Activated CD8-positive, alpha-beta memory T cell treated with anti-CD3 and anti-CD28 coated beads for 4 hours (primary cell): ENCODE measurements around the gene SART3.
A peak's percentile ranks its signal among the peaks of the same experiment; 100 is the strongest.
"Not testable (repeated sequence)": the region's sequence is repeated elsewhere in the genome, so short reads cannot be mapped to it uniquely, and the experiment has no call there.

Experiments used
- DNase-seq, 2 donors: peaks; one replicate each; pipeline ENCODE4 v3.0.0-alpha.2; 2020; ENCODE audit warnings: low read depth in 2 of 2

SART3 gene

DNA sequence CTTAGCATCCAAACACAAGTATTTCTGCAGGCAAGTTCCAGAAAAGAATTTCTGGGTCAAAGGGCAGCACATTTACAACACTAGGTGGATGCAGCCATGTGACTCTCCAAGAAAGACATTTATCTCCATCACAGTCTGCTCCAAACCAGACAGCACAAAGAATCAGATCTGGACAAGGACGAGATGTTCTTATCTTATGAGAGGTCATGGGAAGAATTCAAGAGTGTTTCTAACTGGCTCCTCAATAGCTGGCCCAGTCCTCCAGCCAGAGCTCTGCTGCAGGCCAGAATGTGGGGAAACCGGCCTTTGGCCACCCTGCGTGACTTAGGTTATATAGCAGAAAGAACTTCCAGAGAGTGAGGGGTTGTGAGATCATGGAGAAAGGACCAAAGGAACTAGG is 19.6 kb upstream of the SART3 start:
- no peak for DNase-seq

- DNase-seq, result no peak
Measured at GRCh38 chr12:108578813-108579212, 17.8 kb upstream of the SART3 start.

GRCh38 chr12:108578264-108578663 is 17.3 kb upstream of the SART3 start:
- no peak for DNase-seq

- DNase-seq, result no peak
Measured at GRCh38 chr12:108577458-108577857, 16.5 kb upstream of the SART3 start.

GRCh38 chr12:108576660-108577234 is 15.8 kb upstream of the SART3 start:
- DNase-seq, result no peak

DNA sequence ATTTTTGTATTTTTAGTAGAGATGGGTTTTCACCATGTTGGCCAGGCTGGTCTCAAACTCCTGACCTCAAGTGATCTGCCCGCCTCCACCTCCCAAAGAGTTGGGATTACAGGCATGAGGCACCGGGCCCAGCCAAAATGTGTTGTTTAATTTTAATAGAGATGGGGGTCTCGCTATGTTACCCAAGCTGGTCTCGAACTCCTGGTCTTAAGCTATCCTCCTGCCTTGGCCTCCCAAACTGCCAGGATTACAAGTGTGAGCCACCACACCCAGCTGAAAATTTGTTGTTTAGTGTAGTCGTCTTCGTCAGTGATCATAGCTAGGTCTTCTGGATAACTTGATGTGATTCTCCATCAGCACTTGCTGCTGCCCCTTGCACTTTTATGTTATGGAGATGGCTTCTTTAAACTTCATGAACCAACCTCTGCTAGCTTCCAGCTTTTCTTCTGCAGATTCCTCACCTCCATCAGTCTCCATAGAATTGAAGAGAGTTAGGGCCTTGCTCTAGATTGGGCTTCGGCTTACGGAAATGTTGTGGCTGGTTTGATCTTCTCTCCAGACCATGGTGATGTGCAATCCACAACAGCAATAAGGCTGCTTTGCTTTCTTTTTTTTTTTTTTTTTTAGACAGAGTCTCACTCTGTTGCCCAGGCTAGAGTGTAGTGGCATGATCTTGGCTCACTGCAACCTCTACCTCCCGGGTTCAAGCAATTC is 14.4 kb upstream of the SART3 start:
- no peak for DNase-seq

DNA sequence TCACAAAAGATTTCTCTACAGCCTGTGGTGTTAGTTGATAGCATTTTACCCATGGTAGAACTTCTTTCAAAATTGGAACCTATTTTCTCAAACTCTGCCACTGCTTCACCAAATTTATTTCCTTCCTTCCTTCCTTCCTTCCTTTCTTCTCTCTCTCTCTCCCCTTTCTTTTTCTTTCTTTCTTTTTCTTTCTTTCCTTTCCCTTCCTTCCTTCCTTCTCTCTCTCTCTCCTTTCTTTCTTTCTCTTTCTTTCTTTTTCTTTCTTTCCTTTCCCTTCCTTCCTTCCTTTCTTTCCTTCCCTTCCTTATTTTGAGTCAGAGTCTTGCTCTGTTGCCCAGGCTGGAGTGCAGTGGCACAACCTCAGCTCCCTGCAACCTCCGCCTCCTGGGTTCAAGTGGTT is 13.3 kb upstream of the SART3 start:
- not testable (repeated sequence) for DNase-seq

- no peak for DNase-seq
Measured at GRCh38 chr12:108573317-108573716, 12.3 kb upstream of the SART3 start.

- DNase-seq, result no peak
Measured at GRCh38 chr12:108572166-108572790, 11.3 kb upstream of the SART3 start.

- DNase-seq, result no peak
Measured at GRCh38 chr12:108571609-108572165, 10.7 kb upstream of the SART3 start.

DNA sequence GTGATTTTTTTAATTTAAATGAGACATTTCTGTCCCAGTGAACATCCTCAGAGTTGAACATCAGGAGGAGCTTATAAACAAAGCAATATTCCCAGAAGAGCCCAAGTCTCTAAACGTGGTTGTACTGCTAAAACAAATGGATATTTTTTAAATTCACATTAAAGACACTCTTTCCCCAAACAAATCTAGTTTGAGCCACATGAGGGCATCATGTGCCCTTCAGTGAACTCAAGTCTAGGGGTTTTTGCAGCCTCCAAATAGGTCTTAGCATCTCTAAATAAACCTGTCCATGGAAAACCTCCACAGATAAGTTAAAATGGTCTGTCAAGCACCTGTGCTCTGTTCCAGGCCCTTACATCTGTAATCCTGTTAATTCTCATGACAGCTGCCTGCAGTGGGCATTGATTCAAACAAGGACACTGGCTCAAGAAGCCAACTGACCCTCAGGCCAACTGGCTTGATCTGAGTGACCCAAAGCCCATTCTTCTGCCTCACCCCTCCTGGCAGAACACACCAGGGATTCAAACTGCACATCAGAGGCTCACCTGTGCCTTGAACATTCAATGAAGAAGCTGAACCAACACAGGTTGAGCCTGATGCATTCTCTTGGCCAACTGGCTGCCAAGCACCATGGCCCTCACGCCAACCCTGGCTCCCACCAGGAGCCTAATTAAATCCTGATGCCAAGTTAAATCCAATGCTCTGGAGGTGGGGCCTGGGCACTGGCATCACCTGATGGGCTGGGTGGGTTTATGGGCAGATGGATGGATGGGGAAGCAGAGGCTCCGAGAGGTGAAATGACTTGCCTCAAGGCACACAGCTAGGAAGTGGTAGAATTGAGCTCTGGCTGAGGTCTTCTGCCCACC is 10.0 kb upstream of the SART3 start:
- DNase-seq, result no peak

GRCh38 chr12:108568338-108569154 is 7.6 kb upstream of the SART3 start:
- peak in 1 of 2 donors; percentile 37 for DNase-seq

- DNase-seq, result no peak
Measured at GRCh38 chr12:108567406-108568337, 6.7 kb upstream of the SART3 start.

DNA sequence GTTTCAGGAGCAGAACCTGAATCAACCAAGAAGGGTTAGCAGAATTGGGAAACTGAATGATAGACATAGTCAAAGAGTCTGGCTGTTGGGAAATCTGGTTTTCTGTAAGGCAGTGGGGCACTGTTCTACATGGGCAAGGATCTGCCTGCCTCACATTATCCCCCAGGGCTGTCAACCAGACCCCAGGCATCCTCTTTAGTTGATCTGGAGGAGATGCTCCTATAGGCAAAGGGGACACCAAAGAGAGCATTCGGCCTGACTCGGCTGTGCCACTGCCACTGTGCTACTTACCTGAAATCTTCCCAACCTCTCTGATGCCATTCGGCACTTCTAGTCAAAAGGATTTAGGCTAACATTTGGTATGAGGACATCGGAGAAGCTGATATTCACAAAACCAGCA is 5.5 kb upstream of the SART3 start:
- no peak for DNase-seq

- DNase-seq, result peak; percentile 30 to 55
Measured at GRCh38 chr12:108565976-108566375, 5.0 kb upstream of the SART3 start.

DNA sequence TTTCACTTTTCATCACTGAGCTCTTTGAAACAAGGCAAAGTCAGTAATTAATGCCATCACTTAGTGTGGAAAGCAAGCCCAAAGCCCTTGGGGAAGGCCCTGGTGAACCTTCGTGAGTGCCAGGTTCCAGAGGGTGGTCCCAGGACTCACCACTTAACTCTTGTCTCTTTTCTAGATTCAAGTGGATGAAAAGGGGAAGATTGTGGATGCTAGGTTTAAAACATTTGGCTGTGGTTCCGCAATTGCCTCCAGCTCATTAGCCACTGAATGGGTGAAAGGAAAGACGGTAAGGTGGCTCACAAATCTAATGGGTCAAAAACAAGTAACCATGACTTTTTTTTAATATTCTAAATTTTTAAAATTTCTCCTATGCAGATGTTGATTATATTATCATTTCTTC is 4.2 kb upstream of the SART3 start:
- DNase-seq, result no peak

DNA sequence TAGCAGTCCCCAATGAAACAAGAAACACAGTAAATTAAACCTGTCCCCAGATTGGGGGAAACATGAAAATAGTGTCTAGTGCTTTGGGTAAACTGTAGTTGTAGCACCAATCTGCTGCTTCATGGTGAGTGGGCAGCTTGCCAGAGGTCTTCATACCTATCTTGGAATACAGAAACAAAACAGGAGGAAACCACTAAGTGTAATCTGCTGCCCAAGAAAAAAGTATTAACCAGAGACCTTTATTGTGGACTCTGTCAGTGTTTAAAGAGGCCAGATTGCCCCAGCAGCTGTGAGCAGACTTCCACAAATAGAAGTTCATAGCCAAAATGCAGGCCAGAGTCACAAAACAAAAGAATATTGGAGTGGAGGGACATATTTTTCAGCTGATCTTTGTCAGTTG is 3.8 kb upstream of the SART3 start:
- DNase-seq, result no peak

GRCh38 chr12:108563804-108564151 is 2.8 kb upstream of the SART3 start:
- DNase-seq, result no peak

DNA sequence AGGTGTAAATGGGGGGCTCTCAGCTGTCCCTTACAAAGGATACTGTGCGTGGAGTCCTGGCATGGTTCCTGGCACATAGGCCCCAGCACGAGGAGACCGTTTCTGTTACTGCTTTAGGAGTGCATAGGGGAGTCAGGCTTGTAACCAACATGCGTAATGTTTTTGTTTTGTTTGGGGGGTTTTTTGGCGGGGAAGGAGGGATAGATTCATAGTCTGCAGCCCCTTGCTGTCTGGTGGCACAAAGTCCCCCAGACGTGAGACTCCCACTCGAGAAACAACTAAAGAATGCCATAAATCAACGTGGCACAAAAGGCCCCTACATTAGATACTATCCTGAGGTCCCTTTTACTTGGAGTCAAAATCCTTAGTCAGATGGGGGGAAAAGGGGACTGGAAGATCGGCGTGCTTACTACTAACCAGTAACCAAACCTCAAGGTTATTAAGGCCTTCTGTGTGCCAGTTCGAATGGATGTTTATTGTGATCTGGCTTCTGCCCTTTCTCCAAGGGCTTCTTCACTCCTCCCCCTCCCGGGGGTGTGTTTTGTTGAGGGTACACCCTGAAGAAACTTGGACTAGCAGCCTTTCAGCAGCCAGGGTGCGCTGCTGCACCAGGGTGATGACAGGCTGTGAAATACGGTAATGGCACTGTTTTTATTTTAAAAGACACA is 2.3 kb upstream of the SART3 start:
- peak; percentile 76 to 80 for DNase-seq
